CD14-positive monocyte (primary cell): Measurements from ENCODE around the gene AGO3. TPM values are rescaled to one million over a fixed set of nuclear protein-coding genes. Genes with fewer than 3 reads are reported as not detected.

ENCODE experiments used
- DNase-seq, 3 donors: peaks; one replicate each; pipeline ENCODE4 v3.0.0-alpha.2; 2011 to 2022
- H2AFZ ChIP-seq: 2 replicates; pipeline ENCODE4 v1.6.0; 2012; ENCODE audit warnings: mild to moderate bottlenecking, low read depth, low read length, inconsistent platforms; ENCODE audit not compliant: insufficient read depth, poor library complexity, severe bottlenecking
- H3K27ac ChIP-seq, 2 donors: 1 replicate in 1 of 2; 2 replicates in 1 of 2; pipeline ENCODE4 v1.5.1; 2012 to 2013; ENCODE audit warnings: low read length in 2 of 2, control low read depth in 1 of 2, inconsistent platforms in 1 of 2, low read depth in 1 of 2, mild to moderate bottlenecking in 1 of 2
- H3K27me3 ChIP-seq, 2 donors: one replicate each; pipeline versions ENCODE4 v1.6.0 to v1.6.1; 2011 to 2013; ENCODE audit warnings: low read length in 2 of 2; ENCODE audit not compliant: control insufficient read depth in 2 of 2, insufficient read depth in 2 of 2
- H3K36me3 ChIP-seq, 2 donors: replicated peaks in 1 of 2; 1 replicate in 1 of 2; 2 replicates in 1 of 2; pipeline versions ENCODE4 v1.5.1 to v1.6.1; 2012 to 2013; ENCODE audit warnings: low read length in 2 of 2, control low read depth in 1 of 2, inconsistent platforms in 1 of 2, mild to moderate bottlenecking in 1 of 2; ENCODE audit not compliant: insufficient read depth in 2 of 2, control insufficient read depth in 1 of 2
- H3K4me1 ChIP-seq, 2 donors: 1 replicate in 1 of 2; 2 replicates in 1 of 2; pipeline versions ENCODE4 v1.5.1 to v1.6.1; 2012 to 2013; ENCODE audit warnings: low read length in 2 of 2, control low read depth in 1 of 2, inconsistent platforms in 1 of 2, mild to moderate bottlenecking in 1 of 2, moderate library complexity in 1 of 2; ENCODE audit not compliant: insufficient read depth in 2 of 2, control insufficient read depth in 1 of 2
- H3K4me2 ChIP-seq: replicated peaks from 2 replicates; pipeline ENCODE3; 2012; ENCODE audit warnings: low read length, moderate library complexity, mild to moderate bottlenecking; ENCODE audit not compliant: poor library complexity, severe bottlenecking; ENCODE audit errors: extremely low read depth
- H3K4me3 ChIP-seq, 3 experiments: fragments of 200-600 bp in 1 of 3; sonication (generic) in 1 of 3; replicated peaks in 1 of 3; 1 replicate in 2 of 3; 2 replicates in 1 of 3; pipeline ENCODE4 v1.5.1; 2011 to 2013; ENCODE audit warnings: low read length in 3 of 3, mild to moderate bottlenecking in 3 of 3, control low read depth in 2 of 3, low read depth in 2 of 3, inconsistent platforms in 1 of 3, moderate library complexity in 1 of 3
- H3K79me2 ChIP-seq: 2 replicates; pipeline ENCODE4 v1.6.0; 2012; ENCODE audit warnings: mild to moderate bottlenecking, control low read depth, inconsistent platforms, low read length, moderate library complexity; ENCODE audit not compliant: insufficient read depth
- H3K9ac ChIP-seq: 2 replicates; pipeline ENCODE4 v1.6.0; 2017; ENCODE audit warnings: low read length, mild to moderate bottlenecking; ENCODE audit not compliant: insufficient read depth, poor library complexity, severe bottlenecking
- H3K9me3 ChIP-seq, 2 donors: replicated peaks in 1 of 2; 1 replicate in 1 of 2; 2 replicates in 1 of 2; pipeline versions ENCODE4 v1.5.1 to v1.6.1; 2012 to 2013; ENCODE audit warnings: low read length in 2 of 2, control low read depth in 1 of 2; ENCODE audit not compliant: control insufficient read depth in 1 of 2, insufficient read depth in 1 of 2
- H4K20me1 ChIP-seq: 2 replicates; pipeline ENCODE4 v1.6.0; 2012; ENCODE audit warnings: mild to moderate bottlenecking, low read length, control low read depth, moderate library complexity; ENCODE audit not compliant: insufficient read depth
- H3K27ac Mint-ChIP-seq, 7 donors: one replicate each; pipeline ENCODE4 v1.8.0; 2020; ENCODE audit warnings: mild to moderate bottlenecking in 7 of 7, mixed read lengths in 7 of 7, moderate library complexity in 6 of 7, inconsistent platforms in 2 of 7
- H3K27me3 Mint-ChIP-seq, 3 donors: one replicate each; pipeline ENCODE4 v1.8.0; 2021 to 2022; ENCODE audit warnings: low read depth in 3 of 3, mild to moderate bottlenecking in 3 of 3, mixed read lengths in 3 of 3, moderate library complexity in 3 of 3, inconsistent platforms in 1 of 3
- H3K36me3 Mint-ChIP-seq, 2 donors: one replicate each; pipeline ENCODE4 v1.8.0; 2020; ENCODE audit warnings: mixed read lengths in 2 of 2, inconsistent platforms in 1 of 2, mild to moderate bottlenecking in 1 of 2
- H3K4me1 Mint-ChIP-seq: one replicate; pipeline ENCODE4 v1.8.0; 2020; ENCODE audit warnings: mild to moderate bottlenecking, mixed read lengths
- H3K4me3 Mint-ChIP-seq, 2 donors: one replicate each; pipeline ENCODE4 v1.8.0; 2020; ENCODE audit warnings: mild to moderate bottlenecking in 2 of 2, mixed read lengths in 2 of 2, moderate library complexity in 1 of 2
- H3K9me3 Mint-ChIP-seq, 7 donors: one replicate each; pipeline ENCODE4 v1.8.0; 2020 to 2022; ENCODE audit warnings: mixed read lengths in 7 of 7, mild to moderate bottlenecking in 6 of 7, moderate library complexity in 6 of 7, inconsistent platforms in 2 of 7
- CTCF ChIP-seq: fragments of 200-600 bp; IDR thresholded peaks from one replicate; pipeline ENCODE4 v1.8.0; 2022; ENCODE audit warnings: antibody characterized with exemption, mild to moderate bottlenecking
- WGBS: methylation state at CpG from one replicate; pipeline ENCODE4 v1.1.5; 2013; ENCODE audit warnings: missing lambda C conversion rate; ENCODE audit not compliant: insufficient coverage; 5-methylcytosine and 5-hydroxymethylcytosine counted together
- intact Hi-C, 2 donors: fragments of 100-400 bp; cut with micrococcal nuclease; formaldehyde crosslinking; loops; one replicate each; pipeline versions ENCODE4 v1.15.0 to v1.15.1; 2023
- polyA plus RNA-seq, 3 donors: library from polyadenylated mRNA; depleted of rRNA in 1 of 3; unstranded in 2 of 3; stranded (reverse) in 1 of 3; fragments of 300-500 nt in 2 of 3; fragments of >200 nt in 1 of 3; fragmentation: Illumina TruSeq in 2 of 3; gene quantifications; 1 replicate in 2 of 3; 2 replicates in 1 of 3; pipeline ENCODE4 v1.2.3, GENCODE V29; 2012 to 2021

The AGO3 gene
- polyA plus RNA-seq, 3 donors, result 6.3 to 9.0 (median 8.3) TPM

- Histone ChIP-seq H3K9ac (no peak overlapping the region), H3K4me1 (no peaks in the 10 kb centered on the region), H2AFZ (no peak overlapping the region), H3K79me2 (peaks cover 7% of the 10 kb centered on the region), H3K9me3 (no peaks in the 10 kb centered on the region), H3K27ac (no peak overlapping the region), H3K36me3 (peaks cover 41 to 78% of the 10 kb centered on the region in 2 donors), H3K27me3 (no peaks in the 10 kb centered on the region), H3K4me2 (no peak overlapping the region), H4K20me1 (no peaks in the 10 kb centered on the region), H3K4me3 (no peak overlapping the region)
- intact Hi-C loops, result no loop called here
- Mint-ChIP-seq H3K4me3 (no peak overlapping the region), H3K4me1 (peaks cover 3% of the 10 kb centered on the region), H3K9me3 (peaks cover 0 to 2% (median 0%) of the 10 kb centered on the region in 7 donors), H3K27me3 (peaks cover 0 to 2% (median 0%) of the 10 kb centered on the region in 3 donors), H3K36me3 (peaks cover 54 to 69% of the 10 kb centered on the region in 2 donors), H3K27ac (no peak overlapping the region)
- TF ChIP-seq CTCF, result no peak
- DNase-seq, result no peak
Observed at GRCh38 chr1:35980090-35980489, 49.2 kb downstream of the AGO3 start.

- Histone ChIP-seq H4K20me1 (no peaks in the 10 kb centered on the region), H3K4me2 (no peak overlapping the region), H3K27me3 (no peaks in the 10 kb centered on the region), H2AFZ (no peak overlapping the region), H3K4me1 (no peaks in the 10 kb centered on the region), H3K27ac (no peak overlapping the region), H3K4me3 (no peak overlapping the region), H3K9ac (no peak overlapping the region), H3K79me2 (no peaks in the 10 kb centered on the region), H3K36me3 (peaks cover 28 to 72% of the 10 kb centered on the region in 2 donors), H3K9me3 (no peaks in the 10 kb centered on the region)
- H3K27ac Mint-ChIP-seq, result no peak overlapping the region
- intact Hi-C loops, result no loop called here
- DNase-seq, result no peak
- H3K27me3 Mint-ChIP-seq, result peaks cover 0 to 2% (median 0%) of the 10 kb centered on the region in 3 donors
- no CpG with 5 or more reads among the region's 1 CpG for WGBS
- no peaks in the 10 kb centered on the region for H3K4me1 Mint-ChIP-seq
- H3K4me3 Mint-ChIP-seq, result no peak overlapping the region
- TF ChIP-seq CTCF, result no peak
- no peaks in the 10 kb centered on the region for H3K9me3 Mint-ChIP-seq
- peaks cover 39 to 54% of the 10 kb centered on the region in 2 donors for H3K36me3 Mint-ChIP-seq
Observed at GRCh38 chr1:35988237-35988636, 57.3 kb downstream of the AGO3 start.
